ENCODE results near the gene RAB11B. TPM values are rescaled to one million over a fixed set of nuclear protein-coding genes. Genes with fewer than 3 reads are reported as not detected.

RAB11B gene
- total RNA-seq, 2 experiments from 2014 or later = 66.8 to 71.5 TPM

DNA sequence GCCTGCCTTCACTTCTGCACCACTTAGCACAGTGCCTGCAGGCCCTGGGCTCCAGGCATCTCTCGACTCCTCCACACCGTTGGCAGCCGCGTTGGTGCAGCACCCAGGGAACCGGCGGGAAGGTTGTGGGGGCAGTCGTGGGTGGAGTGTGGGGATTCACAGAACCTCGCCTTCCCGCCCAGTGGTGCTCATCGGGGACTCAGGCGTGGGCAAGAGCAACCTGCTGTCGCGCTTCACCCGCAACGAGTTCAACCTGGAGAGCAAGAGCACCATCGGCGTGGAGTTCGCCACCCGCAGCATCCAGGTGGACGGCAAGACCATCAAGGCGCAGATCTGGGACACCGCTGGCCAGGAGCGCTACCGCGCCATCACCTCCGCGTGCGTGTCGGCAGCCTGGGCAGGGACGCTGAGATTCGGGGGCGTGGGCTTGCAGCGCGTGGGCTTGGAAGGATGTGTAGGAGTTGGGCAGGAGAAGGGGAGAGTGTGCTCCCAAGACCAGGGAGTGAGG, 9.6 kb downstream of the RAB11B start:
- no peak for ATAC-seq (ENCODE audit: poor library complexity)
- Histone ChIP-seq H3K4me3 (ENCODE audit: low read length) (no peak overlapping the region), H3K4me1 (ENCODE audit: insufficient read depth, low read length) (peaks cover 24% of the 10 kb centered on the region), H3K9me3 (ENCODE audit: control insufficient read depth in 1 of 2, insufficient read depth in 1 of 2, low read length in 2 of 2) (no peaks in the 10 kb centered on the region), H3K27ac (ENCODE audit: low read depth in 1 of 2, low read length in 2 of 2) (no peak overlapping the region), H3K36me3 (ENCODE audit: insufficient read depth, low read length) (peaks cover 42% of the 10 kb centered on the region), H3K27me3 (ENCODE audit: control insufficient read depth in 1 of 2, insufficient read depth in 2 of 2, low read length in 2 of 2) (no peaks in the 10 kb centered on the region)
- ChIA-PET POLR2A (no interaction called here), CTCF (no interaction called here)
- intact Hi-C loops (cut with DNase I, micrococcal nuclease) = loop anchor here in 1 of 2 experiments (10.0 kb wide), 1 partner anchor 455 kb away; the partner anchor contains the start of gene TIMM44
- no peak overlapping the region for H3K27ac Mint-ChIP-seq
- DNase-seq = no peak
- TF ChIP-seq, protein P1, sequence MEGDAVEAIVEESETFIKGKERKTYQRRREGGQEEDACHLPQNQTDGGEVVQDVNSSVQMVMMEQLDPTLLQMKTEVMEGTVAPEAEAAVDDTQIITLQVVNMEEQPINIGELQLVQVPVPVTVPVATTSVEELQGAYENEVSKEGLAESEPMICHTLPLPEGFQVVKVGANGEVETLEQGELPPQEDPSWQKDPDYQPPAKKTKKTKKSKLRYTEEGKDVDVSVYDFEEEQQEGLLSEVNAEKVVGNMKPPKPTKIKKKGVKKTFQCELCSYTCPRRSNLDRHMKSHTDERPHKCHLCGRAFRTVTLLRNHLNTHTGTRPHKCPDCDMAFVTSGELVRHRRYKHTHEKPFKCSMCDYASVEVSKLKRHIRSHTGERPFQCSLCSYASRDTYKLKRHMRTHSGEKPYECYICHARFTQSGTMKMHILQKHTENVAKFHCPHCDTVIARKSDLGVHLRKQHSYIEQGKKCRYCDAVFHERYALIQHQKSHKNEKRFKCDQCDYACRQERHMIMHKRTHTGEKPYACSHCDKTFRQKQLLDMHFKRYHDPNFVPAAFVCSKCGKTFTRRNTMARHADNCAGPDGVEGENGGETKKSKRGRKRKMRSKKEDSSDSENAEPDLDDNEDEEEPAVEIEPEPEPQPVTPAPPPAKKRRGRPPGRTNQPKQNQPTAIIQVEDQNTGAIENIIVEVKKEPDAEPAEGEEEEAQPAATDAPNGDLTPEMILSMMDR (IDR thresholded peaks at IDR 0.05) = no peak
- H3K4me1 Mint-ChIP-seq (ENCODE audit: low read depth) = peaks cover 15% of the 10 kb centered on the region
- H3K27me3 Mint-ChIP-seq = no peaks in the 10 kb centered on the region
- H3K4me3 Mint-ChIP-seq = no peak overlapping the region
- no peaks in the 10 kb centered on the region for H3K9me3 Mint-ChIP-seq
- H3K36me3 Mint-ChIP-seq (ENCODE audit: low read depth) = peaks cover 57% of the 10 kb centered on the region

GRCh38 chr19:8401981-8402411, 11.8 kb downstream of the RAB11B start:
- Histone ChIP-seq H3K4me1 (ENCODE audit: insufficient read depth, low read length) (peaks cover 10% of the 10 kb centered on the region), H3K27me3 (ENCODE audit: control insufficient read depth in 1 of 2, insufficient read depth in 2 of 2, low read length in 2 of 2) (no peaks in the 10 kb centered on the region), H3K27ac (ENCODE audit: low read depth in 1 of 2, low read length in 2 of 2) (no peak overlapping the region), H3K9me3 (ENCODE audit: control insufficient read depth in 1 of 2, insufficient read depth in 1 of 2, low read length in 2 of 2) (no peaks in the 10 kb centered on the region), H3K4me3 (ENCODE audit: low read length) (no peak overlapping the region), H3K36me3 (ENCODE audit: insufficient read depth, low read length) (peaks cover 50% of the 10 kb centered on the region)
- CTCF ChIA-PET = no interaction called here
- no peak for DNase-seq
- H3K9me3 Mint-ChIP-seq = no peaks in the 10 kb centered on the region
- H3K36me3 Mint-ChIP-seq (ENCODE audit: low read depth) = peaks cover 47% of the 10 kb centered on the region
- TF ChIP-seq, protein P1 (IDR thresholded peaks at IDR 0.05) = no peak
- peaks cover 5% of the 10 kb centered on the region for H3K4me1 Mint-ChIP-seq (ENCODE audit: low read depth)
- no peak for ATAC-seq (ENCODE audit: poor library complexity)
- H3K27me3 Mint-ChIP-seq = no peaks in the 10 kb centered on the region
- intact Hi-C loops (cut with DNase I, micrococcal nuclease) = no loop called here
- H3K4me3 Mint-ChIP-seq = no peak overlapping the region
- POLR2A ChIA-PET = no interaction called here
- no peak overlapping the region for H3K27ac Mint-ChIP-seq

DNA sequence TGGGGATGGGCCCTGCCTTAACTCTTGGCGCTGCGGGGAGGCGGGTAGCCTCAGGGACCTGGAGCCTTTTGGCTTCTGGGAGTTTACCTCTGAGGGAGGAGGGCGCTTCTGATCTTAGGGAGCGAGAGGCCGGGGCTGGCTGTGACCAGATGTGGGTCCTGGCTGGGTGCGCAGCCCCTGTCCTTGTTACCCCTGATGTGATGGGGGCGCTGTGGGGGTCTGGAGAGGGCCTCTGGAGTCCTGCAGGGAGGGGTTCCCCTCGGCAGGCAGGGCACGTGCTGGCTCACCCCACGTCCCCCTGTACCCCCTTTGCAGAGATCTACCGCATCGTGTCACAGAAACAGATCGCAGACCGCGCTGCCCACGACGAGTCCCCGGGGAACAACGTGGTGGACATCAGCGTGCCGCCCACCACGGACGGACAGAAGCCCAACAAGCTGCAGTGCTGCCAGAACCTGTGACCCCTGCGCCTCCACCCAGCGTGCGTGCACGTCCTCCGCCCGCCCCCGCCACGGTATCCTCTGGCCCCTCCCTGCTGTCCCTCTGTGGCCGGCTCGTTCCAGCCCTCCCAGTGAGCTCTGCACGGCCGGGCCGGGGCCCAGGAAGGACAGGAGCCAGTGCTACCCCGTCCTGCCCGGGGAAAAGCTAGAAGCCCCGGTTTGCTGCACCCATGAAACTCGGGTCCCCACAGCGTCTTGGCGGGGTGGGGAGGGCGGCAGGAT, 13.1 kb downstream of the RAB11B start:
- POLR2A ChIA-PET = no interaction called here
- CTCF ChIA-PET = no interaction called here
- no peak for ATAC-seq (ENCODE audit: poor library complexity)

More for the DNA sequence above, 13.1 kb downstream of the RAB11B start:
- no peak for DNase-seq
- no peaks in the 10 kb centered on the region for H3K9me3 Mint-ChIP-seq
- no peak overlapping the region for H3K27ac Mint-ChIP-seq
- peaks cover 43% of the 10 kb centered on the region for H3K36me3 Mint-ChIP-seq (ENCODE audit: low read depth)
- H3K4me3 Mint-ChIP-seq = no peak overlapping the region
- TF ChIP-seq, protein P1 (IDR thresholded peaks at IDR 0.05) = no peak
- Histone ChIP-seq H3K27me3 (ENCODE audit: control insufficient read depth in 1 of 2, insufficient read depth in 2 of 2, low read length in 2 of 2) (no peaks in the 10 kb centered on the region), H3K36me3 (ENCODE audit: insufficient read depth, low read length) (peaks cover 49% of the 10 kb centered on the region), H3K9me3 (ENCODE audit: control insufficient read depth in 1 of 2, insufficient read depth in 1 of 2, low read length in 2 of 2) (no peaks in the 10 kb centered on the region), H3K4me1 (ENCODE audit: insufficient read depth, low read length) (no peaks in the 10 kb centered on the region), H3K27ac (ENCODE audit: low read depth in 1 of 2, low read length in 2 of 2) (no peak overlapping the region), H3K4me3 (ENCODE audit: low read length) (no peak overlapping the region)
- no peaks in the 10 kb centered on the region for H3K4me1 Mint-ChIP-seq (ENCODE audit: low read depth)
- no peaks in the 10 kb centered on the region for H3K27me3 Mint-ChIP-seq
- intact Hi-C loops (cut with DNase I, micrococcal nuclease) = no loop called here

Data from CD4-positive, alpha-beta T cell (primary cell).